ENCODE data around the gene COL9A2.

COL9A2 gene

GRCh38 chr1:40318476-40318875 is 1.4 kb upstream of the COL9A2 start:
- DNase-seq (ENCODE audit: low read depth) = no peak

- no peak for DNase-seq (ENCODE audit: low read depth)
These were observed 448 bp upstream of the COL9A2 start for GRCh38 chr1:40317394-40318074.

GRCh38 chr1:40315795-40316594 is 1.1 kb downstream of the COL9A2 start:
- no peak for DNase-seq (ENCODE audit: low read depth)

GRCh38 chr1:40315239-40315794 is 1.8 kb downstream of the COL9A2 start:
- DNase-seq (ENCODE audit: low read depth) = peak; percentile 70

- DNase-seq (ENCODE audit: low read depth) = no peak
These were observed 2.3 kb downstream of the COL9A2 start for GRCh38 chr1:40314721-40315238.

GRCh38 chr1:40313958-40314720 is 2.9 kb downstream of the COL9A2 start:
- DNase-seq (ENCODE audit: low read depth) = no peak

- no peak for DNase-seq (ENCODE audit: low read depth)
These were observed 3.6 kb downstream of the COL9A2 start for GRCh38 chr1:40313329-40313957.

GRCh38 chr1:40312238-40313205 is 4.6 kb downstream of the COL9A2 start:
- no peak for DNase-seq (ENCODE audit: low read depth)

GRCh38 chr1:40311692-40312091 is 5.4 kb downstream of the COL9A2 start:
- DNase-seq (ENCODE audit: low read depth) = no peak

GRCh38 chr1:40310983-40311642 is 6.0 kb downstream of the COL9A2 start:
- DNase-seq (ENCODE audit: low read depth) = no peak

- DNase-seq (ENCODE audit: low read depth) = no peak
These were observed 7.0 kb downstream of the COL9A2 start for GRCh38 chr1:40310129-40310461.

GRCh38 chr1:40309374-40310128 is 7.5 kb downstream of the COL9A2 start:
- no peak for DNase-seq (ENCODE audit: low read depth)

- DNase-seq (ENCODE audit: low read depth) = no peak
These were observed 8.9 kb downstream of the COL9A2 start for GRCh38 chr1:40308036-40308727.

- no peak for DNase-seq (ENCODE audit: low read depth)
These were observed 9.9 kb downstream of the COL9A2 start for GRCh38 chr1:40307186-40307585.

- no peak for DNase-seq (ENCODE audit: low read depth)
These were observed 10.8 kb downstream of the COL9A2 start for GRCh38 chr1:40306296-40306695.

- DNase-seq (ENCODE audit: low read depth) = no peak
These were observed 11.2 kb downstream of the COL9A2 start for GRCh38 chr1:40305871-40306270.

GRCh38 chr1:40305451-40305850 is 11.6 kb downstream of the COL9A2 start:
- DNase-seq (ENCODE audit: low read depth) = no peak

GRCh38 chr1:40303790-40304189 is 13.3 kb downstream of the COL9A2 start:
- DNase-seq (ENCODE audit: low read depth) = no peak

All from stimulated activated CD8-positive, alpha-beta memory T cell treated with anti-CD3 and anti-CD28 coated beads, Interleukin-12 subunit alpha, Interleukin-12 subunit beta, amount 100 ng/mL, for 4 hours (primary cell).